Trophoblast cell (in vitro differentiated cells and primary cell): ENCODE results near the gene SLC38A6.

Experiments used
- DNase-seq, 2 donors: peaks; one replicate each; pipeline ENCODE4 v3.0.0-alpha.2; 2016
- H2AFZ ChIP-seq: 2 replicates; pipeline ENCODE4 v1.6.1; 2013; ENCODE audit warnings: low read length, moderate library complexity, mild to moderate bottlenecking; ENCODE audit not compliant: insufficient read depth, poor library complexity
- H2AK5ac ChIP-seq: 2 replicates; pipeline ENCODE4 v1.6.1; 2013; ENCODE audit warnings: mild to moderate bottlenecking, low read length
- H2BK120ac ChIP-seq: 2 replicates; pipeline ENCODE4 v1.6.1; 2013; ENCODE audit warnings: low read length, mild to moderate bottlenecking, moderate library complexity; ENCODE audit not compliant: insufficient read depth, poor library complexity
- H2BK12ac ChIP-seq: 2 replicates; pipeline ENCODE4 v1.6.1; 2013; ENCODE audit warnings: mild to moderate bottlenecking, low read length, moderate library complexity
- H2BK5ac ChIP-seq: 2 replicates; pipeline ENCODE4 v1.6.1; 2013; ENCODE audit warnings: low read length, low read depth, moderate library complexity, mild to moderate bottlenecking; ENCODE audit not compliant: poor library complexity
- H3K14ac ChIP-seq: 2 replicates; pipeline ENCODE4 v1.6.1; 2013; ENCODE audit warnings: mild to moderate bottlenecking, low read length
- H3K18ac ChIP-seq: 2 replicates; pipeline ENCODE4 v1.6.1; 2013; ENCODE audit warnings: mild to moderate bottlenecking, low read length
- H3K23ac ChIP-seq: 2 replicates; pipeline ENCODE4 v1.6.1; 2013; ENCODE audit warnings: low read length
- H3K27ac ChIP-seq: 2 replicates; pipeline ENCODE4 v1.5.1; 2013; ENCODE audit warnings: low read depth, mild to moderate bottlenecking, inconsistent platforms, low read length, moderate library complexity
- H3K27me3 ChIP-seq: 2 replicates; pipeline ENCODE4 v1.6.1; 2013; ENCODE audit warnings: inconsistent platforms, mild to moderate bottlenecking, low read length, moderate library complexity; ENCODE audit not compliant: insufficient read depth
- H3K36me3 ChIP-seq, 2 experiments: 1 replicate in 1 of 2; 2 replicates in 1 of 2; pipeline ENCODE4 v1.6.1; 2013; ENCODE audit warnings: low read length in 2 of 2, mild to moderate bottlenecking in 2 of 2, moderate library complexity in 1 of 2; ENCODE audit not compliant: insufficient read depth in 2 of 2, control insufficient read depth in 1 of 2
- H3K4ac ChIP-seq: 2 replicates; pipeline ENCODE4 v1.6.1; 2013; ENCODE audit warnings: low read depth, mild to moderate bottlenecking, low read length, moderate library complexity
- H3K4me1 ChIP-seq, 2 experiments: 1 replicate in 1 of 2; 2 replicates in 1 of 2; pipeline ENCODE4 v1.6.1; 2013; ENCODE audit warnings: low read length in 2 of 2, mild to moderate bottlenecking in 2 of 2, moderate library complexity in 1 of 2; ENCODE audit not compliant: insufficient read depth in 2 of 2, control insufficient read depth in 1 of 2
- H3K4me2 ChIP-seq: 2 replicates; pipeline ENCODE4 v1.6.1; 2013; ENCODE audit warnings: inconsistent platforms, mild to moderate bottlenecking, low read length, moderate library complexity
- H3K4me3 ChIP-seq: 2 replicates; pipeline ENCODE4 v1.5.1; 2013; ENCODE audit warnings: mild to moderate bottlenecking, low read depth, low read length, inconsistent platforms
- H3K79me1 ChIP-seq: one replicate; pipeline ENCODE4 v1.6.1; 2013; ENCODE audit warnings: low read length
- H3K79me2 ChIP-seq: 2 replicates; pipeline ENCODE4 v1.6.1; 2013; ENCODE audit warnings: low read length, mild to moderate bottlenecking; ENCODE audit not compliant: control insufficient read depth, insufficient read depth, poor library complexity
- H3K9ac ChIP-seq: 2 replicates; pipeline ENCODE4 v1.6.1; 2013; ENCODE audit warnings: mild to moderate bottlenecking, low read length
- H3K9me3 ChIP-seq: 2 replicates; pipeline ENCODE4 v1.6.1; 2013; ENCODE audit warnings: low read depth, mild to moderate bottlenecking, control low read depth, inconsistent platforms, low read length; ENCODE audit not compliant: insufficient read depth
- H4K12ac ChIP-seq: 2 replicates; pipeline ENCODE4 v1.6.1; 2013; ENCODE audit warnings: low read depth, mild to moderate bottlenecking, low read length, moderate library complexity
- H4K8ac ChIP-seq: 2 replicates; pipeline ENCODE4 v1.6.1; 2013; ENCODE audit warnings: low read depth, mild to moderate bottlenecking, low read length, moderate library complexity
- H4K91ac ChIP-seq: one replicate; pipeline ENCODE4 v1.6.1; 2013; ENCODE audit warnings: low read depth, mild to moderate bottlenecking, low read length, moderate library complexity
- WGBS: extraction: QIAGEN DNeasy Blood & Tissue Kit; methylation state at CpG from one replicate; pipeline ENCODE4 v1.1.7; 2013; ENCODE audit warnings: missing lambda C conversion rate; ENCODE audit not compliant: insufficient read length, insufficient coverage; ENCODE audit errors: extremely low coverage; 5-methylcytosine and 5-hydroxymethylcytosine counted together

Gene SLC38A6

GRCh38 chr14:61034416-61035120, 53.5 kb downstream of the SLC38A6 start:
- Histone ChIP-seq H3K14ac (no peak overlapping the region), H3K4ac (no peak overlapping the region), H4K91ac (no peak overlapping the region), H3K27me3 (no peaks in the 10 kb centered on the region), H3K9me3 (no peaks in the 10 kb centered on the region), H3K18ac (no peak overlapping the region), H3K23ac (no peak overlapping the region), H3K36me3 (no peaks in the 10 kb centered on the region), H3K79me2 (no peaks in the 10 kb centered on the region), H4K12ac (no peak overlapping the region), H3K4me3 (no peak overlapping the region), H3K9ac (no peak overlapping the region), H4K8ac (no peak overlapping the region), H3K4me2 (no peak overlapping the region), H3K79me1 (no peaks in the 10 kb centered on the region), H3K27ac (no peak overlapping the region), H2AFZ (no peak overlapping the region), H2BK120ac (no peak overlapping the region), H2BK12ac (no peak overlapping the region), H2AK5ac (no peak overlapping the region), H2BK5ac (no peak overlapping the region), H3K4me1 (no peaks in the 10 kb centered on the region)
- whole genome bisulfite sequencing, result no CpG with 5 or more reads among the region's 4 CpGs
- DNase-seq, result no peak

- Histone ChIP-seq H3K14ac (no peak overlapping the region), H4K8ac (no peak overlapping the region), H3K4me1 (no peaks in the 10 kb centered on the region), H3K23ac (no peak overlapping the region), H3K18ac (no peak overlapping the region), H3K4me3 (no peak overlapping the region), H4K12ac (no peak overlapping the region), H2BK12ac (no peak overlapping the region), H3K9ac (no peak overlapping the region), H3K36me3 (no peaks in the 10 kb centered on the region), H3K79me2 (no peaks in the 10 kb centered on the region), H2BK5ac (no peak overlapping the region), H3K4me2 (no peak overlapping the region), H2AFZ (no peak overlapping the region), H3K27ac (no peak overlapping the region), H3K27me3 (no peaks in the 10 kb centered on the region), H4K91ac (no peak overlapping the region), H3K4ac (no peak overlapping the region), H3K79me1 (no peaks in the 10 kb centered on the region), H2BK120ac (no peak overlapping the region), H3K9me3 (no peaks in the 10 kb centered on the region), H2AK5ac (no peak overlapping the region)
- DNase-seq, result no peak
- no CpG with 5 or more reads among the region's 3 CpGs for WGBS
These were observed 56.2 kb downstream of the SLC38A6 start for GRCh38 chr14:61037215-61037614.

- H3K79me2 ChIP-seq, result no peaks in the 10 kb centered on the region
- H3K4ac ChIP-seq, result no peak overlapping the region
- H3K4me1 ChIP-seq, result no peaks in the 10 kb centered on the region
- no peak overlapping the region for H3K4me3 ChIP-seq
- no peak overlapping the region for H2AFZ ChIP-seq
- H3K9ac ChIP-seq, result no peak overlapping the region
- H3K9me3 ChIP-seq, result no peaks in the 10 kb centered on the region
- H2AK5ac ChIP-seq, result no peak overlapping the region
- H4K8ac ChIP-seq, result no peak overlapping the region
- no peak overlapping the region for H4K91ac ChIP-seq
- no peaks in the 10 kb centered on the region for H3K27me3 ChIP-seq
- no peak overlapping the region for H2BK5ac ChIP-seq
- no peak overlapping the region for H3K27ac ChIP-seq
- H4K12ac ChIP-seq, result no peak overlapping the region
- WGBS, result no CpG with 5 or more reads among the region's 3 CpGs
- no peaks in the 10 kb centered on the region for H3K79me1 ChIP-seq
- H3K36me3 ChIP-seq, result no peaks in the 10 kb centered on the region
- no peak overlapping the region for H3K18ac ChIP-seq
- no peak for DNase-seq
- no peak overlapping the region for H3K23ac ChIP-seq
- no peak overlapping the region for H2BK120ac ChIP-seq
- H3K14ac ChIP-seq, result no peak overlapping the region
- no peak overlapping the region for H3K4me2 ChIP-seq
- H2BK12ac ChIP-seq, result no peak overlapping the region
These were observed 60.7 kb downstream of the SLC38A6 start for GRCh38 chr14:61041704-61042103.

DNA sequence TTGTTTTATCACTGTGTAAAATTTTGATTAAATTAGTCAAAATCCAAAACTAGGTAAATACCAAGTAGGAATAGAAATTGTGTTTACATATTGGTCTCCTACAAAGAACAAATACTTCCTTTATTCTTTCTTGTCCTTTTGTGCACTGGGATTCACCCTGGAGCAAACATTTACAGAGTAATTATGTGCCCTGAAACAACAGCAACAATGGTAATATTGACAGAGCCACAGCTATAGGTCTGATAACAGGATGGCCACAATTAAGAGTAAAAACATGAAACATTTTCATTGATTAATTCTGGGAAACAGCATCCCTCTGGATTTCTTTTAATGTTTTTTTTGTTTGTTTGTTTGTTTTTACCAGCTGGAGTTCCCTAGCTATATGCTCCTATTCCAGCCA, 61.2 kb downstream of the SLC38A6 start:
- Histone ChIP-seq H3K27ac (no peak overlapping the region), H4K12ac (no peak overlapping the region), H3K9me3 (no peaks in the 10 kb centered on the region), H3K14ac (no peak overlapping the region), H2BK120ac (no peak overlapping the region), H3K79me1 (no peaks in the 10 kb centered on the region), H2BK5ac (no peak overlapping the region), H2AFZ (no peak overlapping the region), H3K18ac (no peak overlapping the region), H3K4me2 (no peak overlapping the region), H3K9ac (no peak overlapping the region), H3K4me1 (no peaks in the 10 kb centered on the region), H2BK12ac (no peak overlapping the region), H3K36me3 (no peaks in the 10 kb centered on the region), H2AK5ac (no peak overlapping the region), H3K27me3 (no peaks in the 10 kb centered on the region), H4K8ac (no peak overlapping the region), H4K91ac (no peak overlapping the region), H3K4me3 (no peak overlapping the region), H3K79me2 (no peaks in the 10 kb centered on the region), H3K4ac (no peak overlapping the region), H3K23ac (no peak overlapping the region)
- DNase-seq, result no peak
